HG03571 (cell line): Measurements from ENCODE around the gene ITGB1BP1.

Experiments used
- ATAC-seq: cut with Tn5 transposase; IDR thresholded peaks from one replicate; pipeline ENCODE4 v1.9.1; 2021; ENCODE audit not compliant: unreplicated experiment

ITGB1BP1 gene

DNA sequence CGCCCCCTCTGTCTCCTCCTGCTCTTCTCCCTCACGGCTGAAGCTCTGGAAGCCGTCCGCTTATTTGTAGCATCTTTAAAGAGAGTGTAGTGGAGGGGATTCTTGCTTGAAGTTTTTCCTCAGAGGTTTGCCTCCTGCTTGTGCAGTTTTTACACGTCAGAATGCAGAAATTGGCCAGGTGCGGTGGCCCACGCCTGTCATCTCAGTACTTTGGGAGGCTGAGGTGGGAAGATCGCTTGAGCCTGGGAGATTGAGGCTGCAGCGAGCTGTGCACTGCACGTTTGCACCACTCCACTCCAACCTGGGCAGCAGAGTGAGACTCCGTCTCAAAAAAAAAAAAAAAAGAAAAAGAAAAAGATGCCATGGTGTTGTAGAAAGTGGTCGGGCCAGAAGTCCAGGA, 69.0 kb downstream of the ITGB1BP1 start:
- ATAC-seq = no peak
